HG03520 (cell line): ENCODE measurements around the gene FAM118A.
"Not testable (repeated sequence)": the region's sequence is repeated elsewhere in the genome, so short reads cannot be mapped to it uniquely, and the experiment has no call there.

Source experiments
- ATAC-seq: cut with Tn5 transposase; IDR thresholded peaks from one replicate; pipeline ENCODE4 v1.9.1; 2021; ENCODE audit warnings: mild to moderate bottlenecking, moderate library complexity; ENCODE audit not compliant: unreplicated experiment

FAM118A gene

DNA sequence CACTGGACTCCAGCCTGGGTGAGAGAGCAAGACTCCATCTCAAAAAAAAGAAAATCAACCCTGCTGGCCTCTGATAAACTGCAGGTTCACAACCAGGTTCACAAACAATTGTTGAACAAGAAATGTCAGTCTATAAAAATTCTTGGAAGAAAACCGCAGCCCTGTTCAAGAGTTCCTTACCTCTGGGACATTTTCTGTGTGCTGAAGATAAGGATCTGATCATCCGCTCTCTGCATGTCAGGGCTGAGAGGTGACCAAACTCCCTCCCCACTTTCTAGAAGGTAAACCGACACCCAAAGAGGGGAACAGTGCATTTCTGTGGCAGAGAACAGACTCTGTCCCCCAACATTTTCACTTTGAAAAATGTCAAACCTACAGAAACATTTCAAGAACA, 29.1 kb upstream of the FAM118A start:
- no peak for ATAC-seq

DNA sequence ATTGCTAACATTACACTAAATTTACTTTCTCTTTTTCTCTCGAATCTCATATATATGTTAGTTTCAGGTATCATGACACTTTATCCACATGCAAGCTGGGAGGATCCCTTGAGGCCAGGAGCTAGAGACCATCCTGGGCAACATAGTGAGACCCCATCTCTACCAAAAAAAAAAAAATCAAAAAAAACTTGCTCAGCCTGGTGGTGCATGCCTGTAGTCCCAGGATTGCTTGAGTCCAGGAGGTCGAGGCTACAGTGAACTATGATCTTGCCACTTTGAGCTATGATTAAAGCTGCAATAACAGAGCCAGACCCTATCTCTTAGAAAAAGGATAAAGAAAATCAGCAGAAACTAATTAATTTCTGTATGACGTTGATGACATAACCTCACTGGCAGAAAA, 28.7 kb upstream of the FAM118A start:
- no peak for ATAC-seq

DNA sequence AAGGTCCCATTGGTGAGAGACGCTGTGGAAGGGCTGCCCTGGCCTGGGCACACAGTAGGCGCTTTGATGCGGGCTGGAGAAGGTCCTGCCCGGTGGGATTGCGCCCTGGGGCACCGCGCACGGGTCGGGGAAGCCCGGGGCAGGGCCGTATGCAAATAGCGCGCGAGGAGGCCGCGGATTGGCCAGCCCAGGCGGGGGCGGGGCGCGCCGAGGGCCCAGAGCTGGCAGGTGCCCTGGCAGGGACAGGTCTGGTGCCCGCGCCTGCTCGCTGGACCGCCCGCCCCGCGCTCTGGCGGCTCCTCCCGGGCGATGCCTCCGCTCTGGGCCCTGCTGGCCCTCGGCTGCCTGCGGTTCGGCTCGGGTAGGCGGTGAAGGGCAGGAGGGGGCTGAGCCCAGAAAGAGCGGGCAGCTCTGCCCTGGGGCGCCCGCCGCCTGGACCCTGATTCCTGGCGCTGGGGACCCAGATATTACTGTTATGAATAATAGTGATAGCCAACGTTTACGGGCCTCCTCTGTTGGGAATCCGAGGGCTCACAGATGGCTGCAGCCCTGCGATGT, 24.9 kb upstream of the FAM118A start, which contains the start of gene UPK3A:
TSS of gene UPK3A (plus strand) at position 245 of the 558 bp plus-strand sequence. CDS start at position 310, 65 bp downstream.
- ATAC-seq: no peak

DNA sequence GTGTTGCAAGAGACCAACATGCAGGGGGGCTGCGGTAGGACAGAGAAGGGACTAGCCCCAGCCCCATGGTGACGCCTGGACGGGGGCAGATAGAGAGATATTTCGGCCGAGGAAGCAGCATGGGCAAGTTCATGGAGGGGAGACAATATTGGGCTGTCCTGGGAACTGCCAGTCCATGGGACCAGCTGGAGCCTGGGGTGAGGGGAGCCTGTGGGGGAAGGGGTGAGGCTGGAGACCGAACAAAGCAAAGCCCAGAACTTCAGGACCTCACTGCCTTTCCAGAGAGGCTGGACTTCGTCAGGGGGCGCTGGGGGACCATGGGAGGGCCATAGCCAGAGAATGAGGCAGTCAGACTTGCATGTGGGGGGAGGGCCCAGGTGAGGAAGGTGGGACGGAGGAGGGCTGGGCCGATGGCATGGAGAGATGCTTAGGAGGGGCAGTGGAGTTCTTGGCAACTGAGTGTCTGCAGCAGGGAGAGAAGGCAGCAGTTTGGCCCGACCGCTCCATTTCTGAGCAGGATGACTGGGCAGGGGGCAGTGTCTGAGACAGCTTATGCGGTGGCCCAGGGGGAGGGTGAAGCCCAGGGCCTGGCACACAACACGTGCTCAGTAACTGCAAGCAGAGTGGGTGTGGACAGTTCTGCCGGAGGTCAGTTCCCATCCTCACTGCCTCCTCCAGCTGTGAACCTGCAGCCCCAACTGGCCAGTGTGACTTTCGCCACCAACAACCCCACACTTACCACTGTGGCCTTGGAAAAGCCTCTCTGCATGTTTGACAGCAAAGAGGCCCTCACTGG, 24.3 kb upstream of the FAM118A start:
- no peak for ATAC-seq

DNA sequence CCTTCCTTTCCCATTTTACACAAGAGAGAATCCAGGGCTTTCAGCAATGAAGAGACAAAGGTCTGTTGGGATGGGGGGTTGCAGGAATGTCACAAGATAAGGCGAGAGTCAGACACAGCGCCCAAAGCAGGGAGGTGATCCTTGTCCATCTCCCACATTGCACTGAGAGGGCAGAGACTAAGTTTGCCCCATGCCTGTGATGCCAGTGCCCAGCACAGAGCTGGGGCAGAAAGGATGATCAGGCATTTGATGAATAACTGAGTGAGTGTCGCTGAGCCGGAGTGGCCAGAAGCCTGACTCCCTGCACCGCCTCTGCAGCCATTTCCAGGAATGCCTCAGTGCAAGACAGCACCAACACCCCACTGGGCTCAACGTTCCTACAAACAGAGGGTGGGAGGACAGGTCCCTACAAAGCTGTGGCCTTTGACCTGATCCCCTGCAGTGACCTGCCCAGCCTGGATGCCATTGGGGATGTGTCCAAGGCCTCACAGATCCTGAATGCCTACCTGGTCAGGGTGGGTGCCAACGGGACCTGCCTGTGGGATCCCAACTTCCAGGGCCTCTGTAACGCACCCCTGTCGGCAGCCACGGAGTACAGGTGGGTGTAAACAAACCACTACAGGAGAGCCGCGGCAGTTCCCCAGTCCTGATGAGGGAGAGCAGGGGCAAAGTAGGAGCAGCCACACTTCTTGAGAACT, 22.7 kb upstream of the FAM118A start:
- no peak for ATAC-seq

DNA sequence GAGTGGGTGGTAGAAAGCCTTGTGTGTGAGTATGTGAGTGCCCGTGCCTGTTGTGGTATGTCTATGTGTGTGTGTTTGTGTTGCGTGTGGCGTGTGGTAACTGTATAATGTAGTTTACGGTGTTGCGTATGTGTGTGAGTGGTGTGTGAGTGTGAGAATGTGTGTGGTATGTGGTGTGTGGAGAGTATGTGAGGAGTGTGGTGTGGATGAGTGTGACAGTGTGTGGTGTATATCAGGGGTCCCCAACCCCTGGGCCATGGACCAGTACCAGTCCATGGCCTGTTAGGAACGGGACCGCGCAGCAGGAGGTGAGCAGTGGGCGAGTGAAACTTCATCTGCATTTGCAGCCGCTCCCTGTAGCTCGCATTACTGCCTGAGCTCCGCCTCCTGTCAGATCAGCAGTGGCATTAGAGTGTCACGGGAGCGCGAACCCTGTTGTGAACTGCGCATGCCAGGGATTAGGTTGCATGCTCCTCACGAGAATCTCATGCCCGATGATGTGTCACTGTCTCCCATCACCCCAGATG, 19.3 kb upstream of the FAM118A start:
- ATAC-seq: no peak

DNA sequence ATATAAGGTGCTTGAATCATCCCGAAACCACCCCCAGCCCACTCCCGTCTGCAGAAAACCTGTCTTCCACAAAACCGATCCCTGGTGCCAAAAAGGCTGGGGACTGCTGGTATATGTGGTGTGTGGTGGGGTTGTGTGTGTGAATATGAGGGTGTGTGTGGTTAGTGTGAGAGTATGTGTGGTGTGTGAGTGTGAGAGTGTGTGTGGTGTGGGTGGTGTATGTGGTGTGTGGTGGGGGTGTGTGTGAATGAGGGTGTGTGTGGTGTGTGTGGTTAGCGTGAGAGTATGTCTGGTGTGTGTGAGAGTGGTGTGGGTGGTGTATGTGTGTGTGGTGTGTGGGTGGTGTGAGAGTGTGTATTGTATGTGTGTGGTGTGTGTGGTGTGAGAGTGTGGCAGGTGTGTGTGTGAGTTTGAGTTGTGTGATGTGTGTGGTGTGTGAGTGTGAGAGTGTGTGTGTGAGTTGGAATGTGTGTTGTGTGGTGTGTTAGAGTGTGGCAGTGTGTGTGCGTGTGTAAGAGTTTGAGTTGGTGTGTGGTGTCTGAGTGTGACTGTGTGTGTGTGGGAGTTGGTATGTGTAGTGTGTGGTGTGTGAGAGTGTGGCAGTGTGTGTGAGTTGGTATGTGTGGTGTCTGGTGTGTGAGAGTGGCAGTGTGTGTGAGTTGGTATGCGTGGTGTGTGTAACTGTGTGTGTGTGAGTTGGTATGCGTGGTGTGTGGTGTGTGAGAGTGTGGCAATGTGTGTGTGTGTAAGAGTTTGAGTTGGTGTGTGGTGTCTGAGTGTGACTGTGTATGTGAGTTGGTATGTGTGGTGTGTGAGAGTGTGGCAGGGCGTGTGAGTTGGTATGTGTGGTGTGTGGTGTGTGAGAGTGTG, 18.4 kb upstream of the FAM118A start:
- no peak for ATAC-seq

DNA sequence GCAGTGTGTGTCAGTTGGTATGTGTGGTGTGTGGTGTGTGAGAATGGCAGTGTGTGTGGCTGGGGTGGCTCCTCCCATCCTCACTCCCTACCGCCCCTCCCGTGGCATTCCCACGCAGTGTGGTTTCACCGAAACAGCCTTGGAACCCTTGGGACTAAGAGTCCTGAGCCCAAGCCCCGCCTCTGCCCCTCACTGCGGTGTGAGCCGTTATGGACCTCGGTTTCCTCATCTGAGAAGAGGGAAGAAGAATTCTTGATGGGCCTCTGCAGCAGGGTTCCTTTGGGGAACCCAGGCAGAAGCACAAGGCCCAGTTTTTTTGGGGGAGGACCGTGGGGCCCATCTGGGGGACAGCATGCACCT, 17.8 kb upstream of the FAM118A start:
- ATAC-seq: no peak

DNA sequence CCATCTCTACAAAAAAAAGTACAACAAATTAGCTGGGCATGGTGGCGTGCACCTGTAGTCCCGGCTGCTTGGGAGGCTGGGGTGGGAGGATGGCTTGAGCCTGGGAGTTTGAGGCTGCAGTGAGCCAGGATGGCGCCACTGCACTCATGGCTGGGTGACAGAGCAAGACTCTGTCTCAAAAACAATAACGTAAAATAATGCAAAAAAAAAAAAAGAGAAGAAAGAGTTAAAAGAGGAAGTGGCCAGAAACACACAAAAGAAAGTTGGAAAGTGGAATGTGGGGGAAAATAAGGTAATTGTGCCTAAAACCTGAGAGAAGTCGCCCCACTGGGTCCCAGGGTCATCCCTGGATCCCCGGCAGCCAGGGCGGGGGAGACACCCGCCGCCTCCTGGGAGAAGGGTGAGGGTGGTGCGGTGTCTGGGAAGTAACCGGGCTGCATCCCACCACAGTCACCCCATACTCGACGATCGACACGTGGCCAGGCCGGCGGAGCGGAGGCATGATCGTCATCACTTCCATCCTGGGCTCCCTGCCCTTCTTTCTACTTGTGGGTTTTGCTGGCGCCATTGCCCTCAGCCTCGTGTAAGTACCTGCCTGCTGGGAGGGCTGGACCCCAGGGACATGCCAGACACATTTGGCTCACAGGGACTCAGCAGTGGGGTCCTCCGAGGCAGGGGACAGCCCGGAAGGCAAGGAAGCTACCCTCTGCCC, 16.8 kb upstream of the FAM118A start:
- no peak for ATAC-seq

DNA sequence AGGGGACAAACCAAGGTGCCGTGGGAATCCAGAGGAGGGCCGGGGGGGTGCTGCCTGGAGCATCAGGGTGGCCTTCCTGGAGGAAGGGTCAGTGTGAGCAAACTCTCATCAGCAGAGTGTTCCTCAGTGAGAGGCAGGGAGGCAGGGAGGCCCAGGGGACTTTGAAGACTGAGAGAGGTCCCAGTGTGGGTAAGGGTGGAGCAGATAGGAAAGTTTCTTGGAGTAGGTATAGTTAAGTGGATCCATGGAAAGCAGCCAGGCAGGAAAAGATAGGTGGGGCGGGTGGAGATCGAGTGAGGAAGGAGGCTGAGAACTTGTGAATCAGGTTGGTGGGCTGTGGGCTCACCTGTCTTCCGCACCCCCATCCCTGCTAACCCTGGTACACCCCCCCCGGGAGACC, 15.7 kb upstream of the FAM118A start:
- no peak for ATAC-seq

DNA sequence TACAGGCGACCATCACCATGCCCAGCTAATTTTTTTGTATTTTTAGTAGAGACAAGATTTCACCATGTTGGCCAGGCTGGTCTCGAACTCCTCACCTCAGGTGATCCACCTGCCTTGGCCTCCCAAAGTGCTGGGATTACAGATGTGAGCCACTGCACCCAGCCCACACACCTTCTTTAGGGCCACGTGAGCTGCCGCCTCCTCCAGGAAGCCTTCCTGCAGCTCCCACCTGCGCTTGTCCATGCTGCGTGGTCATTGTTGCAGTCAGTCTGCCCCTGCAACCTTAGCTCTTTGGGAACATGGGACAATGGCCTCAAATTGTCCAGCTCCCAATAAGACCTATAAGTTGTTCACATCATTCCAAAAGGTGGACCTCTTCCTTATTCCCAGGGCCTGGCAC, 14.7 kb upstream of the FAM118A start:
- not testable (repeated sequence) for ATAC-seq

DNA sequence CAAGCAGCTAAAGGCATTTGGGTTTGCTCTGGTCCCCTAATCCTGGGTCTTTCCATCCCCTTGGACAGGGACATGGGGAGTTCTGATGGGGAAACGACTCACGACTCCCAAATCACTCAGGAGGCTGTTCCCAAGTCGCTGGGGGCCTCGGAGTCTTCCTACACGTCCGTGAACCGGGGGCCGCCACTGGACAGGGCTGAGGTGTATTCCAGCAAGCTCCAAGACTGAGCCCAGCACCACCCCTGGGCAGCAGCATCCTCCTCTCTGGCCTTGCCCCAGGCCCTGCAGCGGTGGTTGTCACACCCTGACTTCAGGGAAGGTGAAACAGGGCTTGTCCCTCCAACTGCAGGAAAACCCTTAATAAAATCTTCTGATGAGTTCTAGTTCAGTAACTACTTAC, 14.2 kb upstream of the FAM118A start:
- no peak for ATAC-seq

DNA sequence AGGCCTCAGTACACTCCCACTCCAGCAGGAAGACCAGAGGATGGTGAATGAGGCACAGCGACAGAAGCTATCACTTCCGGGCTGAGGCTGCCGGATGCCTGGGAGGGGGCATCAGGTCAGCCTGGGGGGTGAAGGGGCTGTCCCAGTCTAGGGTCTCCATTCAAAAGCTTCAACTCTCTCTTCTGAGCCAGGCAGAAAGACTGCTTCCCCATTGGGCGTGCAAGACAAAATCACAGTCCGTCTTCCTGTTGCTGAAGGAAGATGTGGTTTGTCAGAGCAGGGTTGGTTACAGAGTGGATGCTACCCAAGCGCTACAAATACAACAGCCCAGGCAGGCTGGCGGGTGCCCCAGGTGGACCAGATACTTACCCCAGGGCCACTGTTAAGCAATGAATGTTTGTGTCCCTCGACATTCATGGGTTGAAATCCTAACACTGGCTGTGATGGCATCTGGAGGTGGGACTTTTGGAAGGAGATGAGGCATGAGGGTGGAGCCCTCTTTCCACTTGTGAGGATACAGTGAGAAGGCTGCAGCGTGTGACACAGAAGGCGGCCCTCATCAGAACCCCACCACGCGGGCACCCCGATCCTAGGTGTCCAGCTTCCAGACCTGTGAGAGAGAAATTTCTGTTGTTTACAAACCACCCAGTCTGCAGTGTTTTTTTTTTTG, 13.0 kb upstream of the FAM118A start:
- ATAC-seq: no peak

DNA sequence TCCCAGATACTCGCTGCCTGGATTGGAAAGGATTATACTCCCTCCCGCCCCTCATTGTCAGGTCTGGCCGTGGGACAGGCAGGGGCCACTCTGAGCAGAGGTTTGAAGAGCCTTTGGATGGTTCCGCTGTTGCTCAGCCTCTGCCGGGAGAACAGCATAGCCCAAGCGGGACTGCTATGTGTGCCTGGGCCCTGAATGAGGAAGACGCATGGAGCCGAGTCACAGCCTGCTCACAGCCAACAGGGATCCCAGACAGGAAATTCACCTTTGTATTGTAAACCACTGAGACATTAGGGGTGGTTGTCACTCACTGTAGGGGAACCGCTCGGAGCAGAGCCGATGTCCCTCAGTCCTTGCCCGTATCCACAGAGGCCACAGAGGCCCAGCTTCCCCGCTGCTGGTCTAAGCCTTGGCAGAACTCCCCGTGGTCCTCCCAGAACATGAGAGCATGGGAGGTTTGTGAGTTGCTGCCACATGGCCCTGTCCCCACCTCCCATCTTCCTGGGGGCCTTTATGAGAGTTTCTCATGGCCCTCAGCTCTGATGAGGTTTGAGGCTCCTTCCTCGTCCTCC, 10.7 kb upstream of the FAM118A start:
- ATAC-seq: no peak

DNA sequence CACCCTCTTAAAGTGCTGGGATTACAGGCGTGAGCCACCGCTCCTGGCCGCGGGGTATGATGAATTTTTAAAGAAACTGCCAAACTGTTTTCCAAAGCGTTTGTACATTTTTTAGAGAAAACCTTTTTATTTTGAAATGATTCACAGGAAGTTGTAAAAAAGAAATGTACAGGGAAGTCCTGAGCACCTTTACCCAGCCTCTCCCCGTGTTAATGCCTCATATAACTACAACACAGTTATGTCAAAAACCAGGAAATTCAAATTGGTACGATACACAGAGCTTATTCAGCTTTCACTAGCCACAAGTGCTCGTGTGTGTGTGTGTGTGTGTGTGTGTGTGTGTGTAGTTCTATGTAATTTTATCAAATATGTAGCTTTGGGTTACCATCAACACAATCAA, 7.0 kb upstream of the FAM118A start:
- ATAC-seq: no peak

DNA sequence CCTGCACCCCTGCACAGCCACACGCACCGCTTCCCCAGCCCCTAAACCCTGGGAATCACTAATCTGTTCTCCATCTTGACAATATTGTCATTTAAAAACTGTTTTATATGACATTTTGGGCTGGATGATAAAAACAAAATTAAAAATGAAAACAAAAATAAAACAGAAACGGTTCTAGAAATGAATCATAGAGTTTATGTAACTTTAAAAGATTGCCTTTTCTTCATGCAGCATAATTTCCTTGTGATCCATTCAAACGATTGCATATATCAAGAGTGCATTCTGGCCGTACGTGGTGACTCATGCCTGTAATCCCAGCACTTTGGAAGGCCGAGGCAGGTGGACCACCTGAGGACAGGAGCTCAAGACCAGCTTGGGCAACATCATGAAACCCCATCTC, 6.6 kb upstream of the FAM118A start:
- no peak for ATAC-seq

DNA sequence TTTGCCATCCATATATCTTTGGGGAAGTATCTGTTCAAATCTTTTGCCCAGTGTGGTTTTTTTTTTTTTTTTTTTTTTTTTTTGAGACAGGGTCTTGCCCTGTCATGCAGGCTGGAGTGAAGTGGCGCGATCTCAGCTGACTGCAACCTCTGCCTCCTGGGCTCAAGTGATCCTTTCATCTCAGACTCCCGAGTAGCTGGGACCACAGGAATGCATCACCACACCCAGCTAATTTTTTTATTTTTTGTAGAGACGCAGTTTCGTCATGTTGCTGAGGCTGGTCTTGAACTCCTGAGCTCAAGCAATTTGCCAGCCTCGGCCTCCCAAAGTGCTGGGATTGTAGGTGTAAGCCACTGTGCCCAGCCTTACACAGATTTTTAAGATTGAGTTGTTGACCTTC, 4.8 kb upstream of the FAM118A start:
- ATAC-seq: no peak

DNA sequence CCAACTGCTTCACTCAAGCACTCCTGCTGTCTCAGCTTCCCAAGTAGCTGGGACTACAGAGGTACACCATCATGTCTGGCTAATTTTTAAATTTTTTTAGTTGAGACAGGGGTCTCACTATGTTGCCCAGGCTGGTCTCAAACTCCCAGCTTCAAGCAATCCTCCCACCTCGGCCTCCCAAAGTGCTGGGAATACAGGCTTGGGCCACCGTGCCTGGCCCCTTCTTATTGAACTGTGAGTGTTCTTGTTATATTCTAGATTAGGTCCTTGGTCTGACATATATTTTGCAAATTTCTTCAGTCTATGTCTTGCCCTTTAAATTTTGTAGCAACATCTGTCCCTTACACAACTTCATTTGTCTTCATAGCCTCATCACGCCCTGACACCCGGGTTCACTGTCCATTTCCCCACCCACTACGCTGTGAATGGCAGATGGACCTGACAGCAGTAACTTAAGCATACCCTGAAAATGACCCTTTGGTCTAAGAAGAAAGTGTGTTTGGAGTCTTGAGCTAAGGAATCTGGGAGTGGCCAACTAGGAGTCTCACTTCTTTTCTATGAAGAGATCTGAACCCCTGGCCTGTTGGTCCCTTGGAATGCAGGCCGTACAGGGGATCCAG, 4.2 kb upstream of the FAM118A start:
- ATAC-seq: no peak

DNA sequence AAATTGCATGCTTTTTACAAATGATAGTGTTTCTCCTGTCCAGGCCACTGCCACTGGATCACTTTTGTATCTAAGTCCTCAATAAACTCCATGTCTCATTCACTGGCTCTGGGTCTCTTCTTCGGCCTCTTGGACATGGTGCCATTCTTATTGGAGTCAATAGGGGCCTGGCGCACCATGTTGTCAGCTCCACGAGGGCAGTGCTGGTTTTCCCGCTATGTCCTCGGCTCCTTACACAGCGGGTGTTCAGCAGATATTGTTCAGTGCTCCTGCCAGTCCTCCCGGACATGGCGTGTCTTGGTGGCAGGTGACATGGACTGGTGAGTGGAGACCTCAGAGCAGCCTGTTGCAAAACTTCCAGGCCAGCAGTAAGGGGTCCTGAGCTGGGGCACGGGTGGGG, 3.6 kb upstream of the FAM118A start:
- no peak for ATAC-seq
